Astrocyte (in vitro differentiated cells and primary cell): ENCODE data around the gene STK32A. TPM values are rescaled to one million over a fixed set of nuclear protein-coding genes. Genes with fewer than 3 reads are reported as not detected.

ENCODE experiments used
- DNase-seq: peaks from one replicate; pipeline ENCODE4 v3.0.0-alpha.2; 2010; ENCODE audit warnings: low read depth
- FAIRE-seq: peaks from 2 replicates; lab custom pipeline; 2011; peaks lifted over from hg19 to GRCh38; lab: Jason Lieb, UNC
- H2AFZ ChIP-seq: 2 replicates; pipeline ENCODE4 v1.6.0; 2012; ENCODE audit warnings: low read depth, low read length, inconsistent platforms
- H3K27ac ChIP-seq: 2 replicates; pipeline ENCODE4 v1.5.1; 2011; ENCODE audit warnings: low read depth, low read length, inconsistent platforms
- H3K27me3 ChIP-seq: 2 replicates; pipeline ENCODE4 v1.6.0; 2011; ENCODE audit warnings: low read length, inconsistent platforms; ENCODE audit not compliant: insufficient read depth
- H3K36me3 ChIP-seq: 2 replicates; pipeline ENCODE4 v1.5.1; 2011; ENCODE audit warnings: low read length, inconsistent platforms; ENCODE audit not compliant: insufficient read depth
- H3K4me1 ChIP-seq: 2 replicates; pipeline ENCODE4 v1.5.1; 2011; ENCODE audit warnings: low read length, inconsistent platforms; ENCODE audit not compliant: insufficient read depth
- H3K4me2 ChIP-seq: 2 replicates; pipeline ENCODE4 v1.6.0; 2012; ENCODE audit warnings: low read length, inconsistent platforms
- H3K4me3 ChIP-seq: 2 replicates; pipeline ENCODE4 v1.5.1; 2011; ENCODE audit warnings: low read depth, mild to moderate bottlenecking, low read length, inconsistent platforms; ENCODE audit not compliant: insufficient read depth
- H3K79me2 ChIP-seq: 2 replicates; pipeline ENCODE4 v1.6.0; 2012; ENCODE audit warnings: mild to moderate bottlenecking, low read length, inconsistent platforms; ENCODE audit not compliant: insufficient read depth
- H3K9ac ChIP-seq: 2 replicates; pipeline ENCODE4 v1.6.0; 2012; ENCODE audit warnings: mild to moderate bottlenecking, low read length, inconsistent platforms
- H3K9me3 ChIP-seq: 2 replicates; pipeline ENCODE4 v1.5.1; 2012; ENCODE audit warnings: low read depth, mild to moderate bottlenecking, low read length, inconsistent platforms; ENCODE audit not compliant: insufficient read depth
- H4K20me1 ChIP-seq: 2 replicates; pipeline ENCODE4 v1.6.0; 2012; ENCODE audit warnings: low read length, inconsistent platforms; ENCODE audit not compliant: insufficient read depth
- H3K27ac Mint-ChIP-seq: one replicate; pipeline ENCODE4 v1.8.0; 2021; ENCODE audit warnings: mild to moderate bottlenecking, mixed read lengths; ENCODE audit not compliant: unreplicated experiment
- H3K27me3 Mint-ChIP-seq: one replicate; pipeline ENCODE4 v1.8.0; 2021; ENCODE audit warnings: low read depth, mixed read lengths; ENCODE audit not compliant: unreplicated experiment
- H3K36me3 Mint-ChIP-seq: one replicate; pipeline ENCODE4 v1.8.0; 2021; ENCODE audit warnings: low read depth, mixed read lengths; ENCODE audit not compliant: unreplicated experiment
- H3K4me1 Mint-ChIP-seq: one replicate; pipeline ENCODE4 v1.8.0; 2021; ENCODE audit warnings: low read depth, mixed read lengths; ENCODE audit not compliant: unreplicated experiment
- H3K4me3 Mint-ChIP-seq: one replicate; pipeline ENCODE4 v1.8.0; 2021; ENCODE audit warnings: mild to moderate bottlenecking, moderate library complexity, mixed read lengths; ENCODE audit not compliant: unreplicated experiment
- H3K9me3 Mint-ChIP-seq: one replicate; pipeline ENCODE4 v1.8.0; 2021; ENCODE audit warnings: mild to moderate bottlenecking, mixed read lengths; ENCODE audit not compliant: unreplicated experiment
- CTCF ChIP-seq: IDR thresholded peaks from 2 replicates; pipeline ENCODE4 v1.5.1; 2011; ENCODE audit warnings: low read depth, mild to moderate bottlenecking, inconsistent platforms, low read length, moderate library complexity; ENCODE audit not compliant: insufficient read depth
- EZH2 ChIP-seq: IDR thresholded peaks from 2 replicates; pipeline ENCODE4 v1.6.1; 2012; ENCODE audit warnings: mild to moderate bottlenecking, low read length, inconsistent platforms; ENCODE audit not compliant: insufficient read depth
- total RNA-seq: library from RNA; stranded (reverse); gene quantifications from 2 replicates; pipeline ENCODE4 v1.2.1, GENCODE V29; 2021

STK32A gene
- total RNA-seq, 1 donor from 2014 or later: 0.25 TPM

DNA sequence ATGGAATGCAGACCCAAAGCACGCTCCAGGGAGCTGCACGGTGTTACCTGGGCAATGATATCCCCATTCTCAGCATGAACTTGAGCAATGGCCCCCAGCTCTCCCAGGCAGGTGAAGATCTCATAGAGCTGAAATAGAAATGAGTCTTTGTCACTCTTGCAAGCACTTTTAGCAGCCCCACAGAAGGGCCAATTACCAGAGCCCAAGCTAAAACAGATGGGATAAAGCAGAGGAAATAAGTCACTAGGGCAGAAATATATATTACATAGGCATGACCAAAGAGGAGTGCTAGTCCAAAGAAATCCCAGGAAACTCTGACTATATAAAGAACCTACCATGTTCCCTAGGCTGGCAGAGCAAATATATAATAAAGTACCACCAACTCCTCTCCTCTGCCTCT, 177.7 kb downstream of the STK32A start:
- no peaks in the 10 kb centered on the region for H3K9me3 ChIP-seq
- peaks cover 24% of the 10 kb centered on the region for H3K79me2 ChIP-seq
- H3K27me3 ChIP-seq: no peaks in the 10 kb centered on the region
- Mint-ChIP-seq H3K27me3 (no peaks in the 10 kb centered on the region), H3K4me3 (no peak overlapping the region), H3K9me3 (peaks cover 1% of the 10 kb centered on the region), H3K4me1 (peaks cover 46% of the 10 kb centered on the region), H3K27ac (no peak overlapping the region), H3K36me3 (peaks cover 21% of the 10 kb centered on the region)
- H3K4me2 ChIP-seq: no peak overlapping the region
- peaks cover 42% of the 10 kb centered on the region for H3K4me1 ChIP-seq
- no peak overlapping the region for H3K27ac ChIP-seq
- no peak overlapping the region for H3K9ac ChIP-seq
- FAIRE-seq (no peak), DNase-seq (no peak)
- no peak overlapping the region for H3K4me3 ChIP-seq
- TF ChIP-seq EZH2 (no peak), CTCF (no peak)
- peaks cover 50% of the 10 kb centered on the region for H3K36me3 ChIP-seq
- peaks cover 52% of the 10 kb centered on the region for H4K20me1 ChIP-seq
- H2AFZ ChIP-seq: no peak overlapping the region

- peaks cover 55% of the 10 kb centered on the region for H3K36me3 ChIP-seq
- no peak overlapping the region for H3K4me3 ChIP-seq
- H4K20me1 ChIP-seq: peaks cover 59% of the 10 kb centered on the region
- peak overlapping the region; percentile 20 for H3K4me2 ChIP-seq
- H3K4me1 ChIP-seq: peaks cover 42% of the 10 kb centered on the region
- peak; percentile 70 for DNase-seq
- H3K4me1 Mint-ChIP-seq: peaks cover 50% of the 10 kb centered on the region
- no peaks in the 10 kb centered on the region for H3K9me3 ChIP-seq
- peaks cover 26% of the 10 kb centered on the region for H3K36me3 Mint-ChIP-seq
- H3K27me3 Mint-ChIP-seq: no peaks in the 10 kb centered on the region
- no peak overlapping the region for H2AFZ ChIP-seq
- no peak for FAIRE-seq
- H3K79me2 ChIP-seq: peaks cover 27% of the 10 kb centered on the region
- no peak overlapping the region for H3K9ac ChIP-seq
- no peak overlapping the region for H3K4me3 Mint-ChIP-seq
- no peak overlapping the region for H3K27ac Mint-ChIP-seq
- H3K27ac ChIP-seq: no peak overlapping the region
- TF ChIP-seq CTCF: no peak
- TF ChIP-seq EZH2: no peak
- H3K27me3 ChIP-seq: no peaks in the 10 kb centered on the region
- peaks cover 1% of the 10 kb centered on the region for H3K9me3 Mint-ChIP-seq
These were observed 178.4 kb downstream of the STK32A start for GRCh38 chr5:147413266-147413665.

- peaks cover 1% of the 10 kb centered on the region for H3K9me3 Mint-ChIP-seq
- H3K27me3 ChIP-seq: no peaks in the 10 kb centered on the region
- no peak for TF ChIP-seq CTCF
- H3K36me3 Mint-ChIP-seq: peaks cover 31% of the 10 kb centered on the region
- no peak overlapping the region for H3K4me3 ChIP-seq
- H3K4me1 Mint-ChIP-seq: peaks cover 44% of the 10 kb centered on the region
- no peak overlapping the region for H3K27ac ChIP-seq
- H3K4me2 ChIP-seq: no peak overlapping the region
- H4K20me1 ChIP-seq: peaks cover 77% of the 10 kb centered on the region
- H3K9me3 ChIP-seq: no peaks in the 10 kb centered on the region
- no peak overlapping the region for H2AFZ ChIP-seq
- FAIRE-seq (no peak), DNase-seq (peak; percentile 46)
- no peak overlapping the region for H3K4me3 Mint-ChIP-seq
- H3K9ac ChIP-seq: no peak overlapping the region
- peaks cover 40% of the 10 kb centered on the region for H3K4me1 ChIP-seq
- peaks cover 45% of the 10 kb centered on the region for H3K79me2 ChIP-seq
- H3K36me3 ChIP-seq: peaks cover 45% of the 10 kb centered on the region
- no peak overlapping the region for H3K27ac Mint-ChIP-seq
- no peaks in the 10 kb centered on the region for H3K27me3 Mint-ChIP-seq
These were observed 180.8 kb downstream of the STK32A start for GRCh38 chr5:147415651-147416050.
